Measurements from ENCODE around the gene FUOM. TPM values are rescaled to one million over a fixed set of nuclear protein-coding genes. Genes with fewer than 3 reads are reported as not detected.

FUOM gene
- total and polyA plus RNA-seq, 4 donors: 15.2 to 54.8 (median 24.9) TPM

- 65 to 68% methylated on average over 9 of the region's 9 CpGs for WGBS, 2 donors
- Histone ChIP-seq H3K36me3 (ENCODE audit: control insufficient read depth in 1 of 2, insufficient read depth in 2 of 2, low read length in 1 of 2) (no peaks in the 10 kb centered on the region), H3K27ac (ENCODE audit: low read depth in 1 of 2, low read length in 2 of 2) (no peak overlapping the region), H3K27me3 (ENCODE audit: control insufficient read depth in 1 of 2, insufficient read depth in 2 of 2, low read length in 1 of 2) (no peaks in the 10 kb centered on the region), H3K4me3 (ENCODE audit: low read length in 2 of 2) (no peak overlapping the region), H3K4me1 (ENCODE audit: control insufficient read depth in 1 of 2, insufficient read depth in 2 of 2, low read length in 2 of 2) (no peaks in the 10 kb centered on the region), H3K9me3 (ENCODE audit: control insufficient read depth, low read length) (no peaks in the 10 kb centered on the region)
- no peak for ATAC-seq (ENCODE audit: low FRiP score)
- no peak for DNase-seq
- intact Hi-C loops (cut with DNase I): no loop called here
Measured at GRCh38 chr10:133343558-133343957, 14.3 kb downstream of the FUOM start.

- DNase-seq (no peak), ATAC-seq (ENCODE audit: low FRiP score) (no peak)
- intact Hi-C loops (cut with DNase I): no loop called here
- no peak overlapping the region for H3K4me3 ChIP-seq (ENCODE audit: low read length in 2 of 2)
- no peaks in the 10 kb centered on the region for H3K27me3 ChIP-seq (ENCODE audit: control insufficient read depth in 1 of 2, insufficient read depth in 2 of 2, low read length in 1 of 2)
- H3K4me1 ChIP-seq (ENCODE audit: control insufficient read depth in 1 of 2, insufficient read depth in 2 of 2, low read length in 2 of 2): no peaks in the 10 kb centered on the region
- 71 to 74% methylated on average over 8 of the region's 8 CpGs for WGBS, 2 donors
- no peaks in the 10 kb centered on the region for H3K36me3 ChIP-seq (ENCODE audit: control insufficient read depth in 1 of 2, insufficient read depth in 2 of 2, low read length in 1 of 2)
- H3K9me3 ChIP-seq (ENCODE audit: control insufficient read depth, low read length): no peaks in the 10 kb centered on the region
- no peak overlapping the region for H3K27ac ChIP-seq (ENCODE audit: low read depth in 1 of 2, low read length in 2 of 2)
Measured at GRCh38 chr10:133342942-133343341, 14.9 kb downstream of the FUOM start.

- DNase-seq (no peak), ATAC-seq (ENCODE audit: low FRiP score) (no peak)
- intact Hi-C loops (cut with DNase I): no loop called here
- no peaks in the 10 kb centered on the region for H3K27me3 ChIP-seq (ENCODE audit: control insufficient read depth in 1 of 2, insufficient read depth in 2 of 2, low read length in 1 of 2)
- no peak overlapping the region for H3K27ac ChIP-seq (ENCODE audit: low read depth in 1 of 2, low read length in 2 of 2)
- 86 to 87% methylated on average over 4 of the region's 4 CpGs for WGBS, 2 donors
- H3K4me1 ChIP-seq (ENCODE audit: control insufficient read depth in 1 of 2, insufficient read depth in 2 of 2, low read length in 2 of 2): no peaks in the 10 kb centered on the region
- no peaks in the 10 kb centered on the region for H3K9me3 ChIP-seq (ENCODE audit: control insufficient read depth, low read length)
- H3K36me3 ChIP-seq (ENCODE audit: control insufficient read depth in 1 of 2, insufficient read depth in 2 of 2, low read length in 1 of 2): no peaks in the 10 kb centered on the region
- H3K4me3 ChIP-seq (ENCODE audit: low read length in 2 of 2): no peak overlapping the region
Measured at GRCh38 chr10:133341983-133342382, 15.8 kb downstream of the FUOM start.

- no peaks in the 10 kb centered on the region for H3K4me1 ChIP-seq (ENCODE audit: control insufficient read depth in 1 of 2, insufficient read depth in 2 of 2, low read length in 2 of 2)
- DNase-seq: no peak
- ATAC-seq (ENCODE audit: low FRiP score): no peak
- no peaks in the 10 kb centered on the region for H3K27me3 ChIP-seq (ENCODE audit: control insufficient read depth in 1 of 2, insufficient read depth in 2 of 2, low read length in 1 of 2)
- H3K9me3 ChIP-seq (ENCODE audit: control insufficient read depth, low read length): no peaks in the 10 kb centered on the region
- intact Hi-C loops (cut with DNase I): no loop called here
- WGBS, 2 donors: 90 to 93% methylated on average over 13 of the region's 13 CpGs
- H3K4me3 ChIP-seq (ENCODE audit: low read length in 2 of 2): no peak overlapping the region
- H3K36me3 ChIP-seq (ENCODE audit: control insufficient read depth in 1 of 2, insufficient read depth in 2 of 2, low read length in 1 of 2): no peaks in the 10 kb centered on the region
- no peak overlapping the region for H3K27ac ChIP-seq (ENCODE audit: low read depth in 1 of 2, low read length in 2 of 2)
Measured at GRCh38 chr10:133339708-133340380, 18.0 kb downstream of the FUOM start.

GRCh38 chr10:133338080-133339071 lies 19.4 kb downstream of the FUOM start:
- Histone ChIP-seq H3K36me3 (ENCODE audit: control insufficient read depth in 1 of 2, insufficient read depth in 2 of 2, low read length in 1 of 2) (no peaks in the 10 kb centered on the region), H3K27ac (ENCODE audit: low read depth in 1 of 2, low read length in 2 of 2) (no peak overlapping the region), H3K27me3 (ENCODE audit: control insufficient read depth in 1 of 2, insufficient read depth in 2 of 2, low read length in 1 of 2) (no peaks in the 10 kb centered on the region), H3K4me3 (ENCODE audit: low read length in 2 of 2) (no peak overlapping the region), H3K4me1 (ENCODE audit: control insufficient read depth in 1 of 2, insufficient read depth in 2 of 2, low read length in 2 of 2) (no peaks in the 10 kb centered on the region), H3K9me3 (ENCODE audit: control insufficient read depth, low read length) (no peaks in the 10 kb centered on the region)
- 91 to 92% methylated on average over 10 of the region's 10 CpGs for WGBS, 2 donors
- DNase-seq: no peak
- ATAC-seq (ENCODE audit: low FRiP score): no peak
- intact Hi-C loops (cut with DNase I): no loop called here

GRCh38 chr10:133337370-133337725 lies 20.5 kb downstream of the FUOM start:
- intact Hi-C loops (cut with DNase I): no loop called here
- no peak overlapping the region for H3K27ac ChIP-seq (ENCODE audit: low read depth in 1 of 2, low read length in 2 of 2)
- no peaks in the 10 kb centered on the region for H3K27me3 ChIP-seq (ENCODE audit: control insufficient read depth in 1 of 2, insufficient read depth in 2 of 2, low read length in 1 of 2)
- H3K4me1 ChIP-seq (ENCODE audit: control insufficient read depth in 1 of 2, insufficient read depth in 2 of 2, low read length in 2 of 2): no peaks in the 10 kb centered on the region
- no peaks in the 10 kb centered on the region for H3K9me3 ChIP-seq (ENCODE audit: control insufficient read depth, low read length)
- no peak overlapping the region for H3K4me3 ChIP-seq (ENCODE audit: low read length in 2 of 2)
- ATAC-seq (ENCODE audit: low FRiP score) (no peak), DNase-seq (no peak)
- H3K36me3 ChIP-seq (ENCODE audit: control insufficient read depth in 1 of 2, insufficient read depth in 2 of 2, low read length in 1 of 2): no peaks in the 10 kb centered on the region
- 84 to 86% methylated on average over 3 of the region's 3 CpGs for WGBS, 2 donors

- H3K4me3 ChIP-seq (ENCODE audit: low read length in 2 of 2): no peak within 1 kb of the TSS
- H3K27ac ChIP-seq (ENCODE audit: low read depth in 1 of 2, low read length in 2 of 2): no peak within 1 kb of the TSS
- no peaks in the 10 kb centered on the region for H3K36me3 ChIP-seq (ENCODE audit: control insufficient read depth in 1 of 2, insufficient read depth in 2 of 2, low read length in 1 of 2)
- H3K4me1 ChIP-seq (ENCODE audit: control insufficient read depth in 1 of 2, insufficient read depth in 2 of 2, low read length in 2 of 2): no peaks in the 10 kb centered on the region
- no peaks in the 10 kb centered on the region for H3K9me3 ChIP-seq (ENCODE audit: control insufficient read depth, low read length)
- 13 to 16% methylated on average over 61 to 63 of the region's 63 CpGs for WGBS, 2 donors
- H3K27me3 ChIP-seq (ENCODE audit: control insufficient read depth in 1 of 2, insufficient read depth in 2 of 2, low read length in 1 of 2): no peaks in the 10 kb centered on the region
- intact Hi-C loops (cut with DNase I): no loop called here
- DNase-seq: no peak
- peak; percentile 8 for ATAC-seq (ENCODE audit: low FRiP score)
Measured at GRCh38 chr10:133336577-133337369, 21.0 kb downstream of the FUOM start, which contains the start of gene CALY. TSS of gene CALY (minus strand) at chr10:133336896. CDS start at chr10:133328989, 7,907 bp downstream.

- WGBS, 2 donors: 9 to 10% methylated on average over 32 to 41 of the region's 41 CpGs
- H3K4me1 ChIP-seq (ENCODE audit: control insufficient read depth in 1 of 2, insufficient read depth in 2 of 2, low read length in 2 of 2): no peaks in the 10 kb centered on the region
- ATAC-seq (ENCODE audit: low FRiP score) (no peak), DNase-seq (no peak)
- intact Hi-C loops (cut with DNase I): no loop called here
- H3K27ac ChIP-seq (ENCODE audit: low read depth in 1 of 2, low read length in 2 of 2): no peak overlapping the region
- no peaks in the 10 kb centered on the region for H3K27me3 ChIP-seq (ENCODE audit: control insufficient read depth in 1 of 2, insufficient read depth in 2 of 2, low read length in 1 of 2)
- H3K36me3 ChIP-seq (ENCODE audit: control insufficient read depth in 1 of 2, insufficient read depth in 2 of 2, low read length in 1 of 2): no peaks in the 10 kb centered on the region
- no peaks in the 10 kb centered on the region for H3K9me3 ChIP-seq (ENCODE audit: control insufficient read depth, low read length)
- no peak overlapping the region for H3K4me3 ChIP-seq (ENCODE audit: low read length in 2 of 2)
Measured at GRCh38 chr10:133336118-133336576, 21.7 kb downstream of the FUOM start.
